ENCODE measurements around the gene ENOX1. TPM values are rescaled to one million over a fixed set of nuclear protein-coding genes. Genes with fewer than 3 reads are reported as not detected.

ENOX1 gene
- total RNA-seq, 1 experiment from 2014 or later, result 0.35 TPM

DNA sequence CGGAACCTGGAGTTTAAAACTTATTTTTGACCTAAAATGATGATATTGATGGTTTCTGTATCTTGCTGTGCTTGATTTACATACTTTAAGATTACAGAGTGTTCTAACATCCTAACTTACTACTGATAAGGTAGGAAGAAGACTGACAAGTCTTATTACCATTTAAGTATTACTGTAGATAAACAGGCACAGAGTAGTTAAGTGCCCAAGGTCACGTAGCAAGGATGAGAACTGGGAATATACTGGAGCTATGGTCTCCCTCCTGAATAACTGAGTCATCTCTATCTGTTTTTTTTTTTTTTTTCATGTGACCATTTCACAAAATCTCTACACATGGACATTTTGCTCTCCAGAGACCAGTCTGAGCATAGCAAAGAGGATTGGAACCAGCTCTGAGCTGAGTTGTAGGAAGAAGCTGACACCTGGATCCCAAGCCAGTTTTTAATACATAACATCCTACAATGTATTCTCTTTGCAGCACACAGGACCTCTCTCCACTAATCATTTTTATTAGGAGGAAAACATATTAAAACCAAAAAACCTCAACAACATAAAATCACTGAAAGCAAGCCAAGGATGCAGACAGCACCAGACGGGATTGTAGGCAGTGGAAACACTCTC is 589.9 kb downstream of the ENOX1 start:
- POLR2A ChIA-PET (ENCODE audit: unreplicated experiment), result no interaction called here
- BruUV-seq (replicated peaks), result no TSS peak

DNA sequence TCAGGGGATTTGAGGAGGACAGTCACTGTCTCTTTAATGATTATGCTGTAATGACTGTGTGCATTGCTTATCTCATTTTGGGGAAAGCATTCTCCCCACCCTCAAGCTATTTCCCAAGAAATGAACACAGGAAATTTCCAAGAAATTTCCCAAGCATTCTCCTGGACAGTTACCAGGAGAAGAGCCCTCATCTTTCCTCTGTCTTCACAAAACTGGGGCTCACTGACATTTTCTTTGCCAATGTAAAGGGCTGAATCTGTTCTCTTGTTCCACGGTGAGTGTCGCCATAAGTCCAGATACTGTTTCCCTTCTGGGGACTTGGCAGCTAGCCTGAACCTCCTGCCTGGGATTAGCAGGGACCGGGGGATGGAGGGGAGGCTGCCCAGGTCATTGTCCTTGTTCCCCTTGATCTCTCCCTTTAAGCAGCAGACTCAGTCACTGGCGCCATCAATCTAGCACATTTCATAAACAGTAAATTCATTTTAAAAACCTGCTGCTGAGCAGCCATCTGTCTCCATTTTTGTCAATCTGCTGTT is 590.6 kb downstream of the ENOX1 start:
- BruUV-seq (replicated peaks), result no TSS peak
- Histone ChIP-seq H3K9me2 (ENCODE audit: insufficient read depth) (no peaks in the 10 kb centered on the region), H3K79me2 (ENCODE audit: low read depth) (no peaks in the 10 kb centered on the region), H3K27ac (no peak overlapping the region), H4K20me1 (ENCODE audit: insufficient read depth) (no peaks in the 10 kb centered on the region), H2AFZ (no peak overlapping the region), H3K9me3 (ENCODE audit: insufficient read depth, low read depth) (no peaks in the 10 kb centered on the region), H3K4me1 (replicated peaks; ENCODE audit: insufficient read depth) (no peaks in the 10 kb centered on the region), H3K36me3 (ENCODE audit: low read depth) (no peaks in the 10 kb centered on the region), H3K4me2 (no peak overlapping the region), H3K4me3 (no peak overlapping the region), H3F3A (ENCODE audit: insufficient read depth, low read depth) (no peaks in the 10 kb centered on the region), H3K27me3 (ENCODE audit: insufficient read depth, low read depth) (no peaks in the 10 kb centered on the region)
- TF ChIP-seq, protein P1, sequence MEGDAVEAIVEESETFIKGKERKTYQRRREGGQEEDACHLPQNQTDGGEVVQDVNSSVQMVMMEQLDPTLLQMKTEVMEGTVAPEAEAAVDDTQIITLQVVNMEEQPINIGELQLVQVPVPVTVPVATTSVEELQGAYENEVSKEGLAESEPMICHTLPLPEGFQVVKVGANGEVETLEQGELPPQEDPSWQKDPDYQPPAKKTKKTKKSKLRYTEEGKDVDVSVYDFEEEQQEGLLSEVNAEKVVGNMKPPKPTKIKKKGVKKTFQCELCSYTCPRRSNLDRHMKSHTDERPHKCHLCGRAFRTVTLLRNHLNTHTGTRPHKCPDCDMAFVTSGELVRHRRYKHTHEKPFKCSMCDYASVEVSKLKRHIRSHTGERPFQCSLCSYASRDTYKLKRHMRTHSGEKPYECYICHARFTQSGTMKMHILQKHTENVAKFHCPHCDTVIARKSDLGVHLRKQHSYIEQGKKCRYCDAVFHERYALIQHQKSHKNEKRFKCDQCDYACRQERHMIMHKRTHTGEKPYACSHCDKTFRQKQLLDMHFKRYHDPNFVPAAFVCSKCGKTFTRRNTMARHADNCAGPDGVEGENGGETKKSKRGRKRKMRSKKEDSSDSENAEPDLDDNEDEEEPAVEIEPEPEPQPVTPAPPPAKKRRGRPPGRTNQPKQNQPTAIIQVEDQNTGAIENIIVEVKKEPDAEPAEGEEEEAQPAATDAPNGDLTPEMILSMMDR (conservative IDR thresholded peaks at IDR 0.05), result no peak
- TF ChIP-seq EZH2 (IDR thresholded peaks at IDR 0.05; ENCODE audit: low read depth), result no peak
- intact Hi-C loops (cut with micrococcal nuclease; ENCODE audit: unreplicated experiment), result no loop called here
- DNase-seq, result no peak
- CTCF ChIA-PET, result no interaction called here
- POLR2A ChIA-PET (ENCODE audit: unreplicated experiment), result no interaction called here

More for the DNA sequence above, 589.9 kb downstream of the ENOX1 start:
- DNase-seq, result no peak
- Histone ChIP-seq H2AFZ (no peak overlapping the region), H3K4me1 (replicated peaks; ENCODE audit: insufficient read depth) (no peaks in the 10 kb centered on the region), H3K9me3 (ENCODE audit: insufficient read depth, low read depth) (no peaks in the 10 kb centered on the region), H4K20me1 (ENCODE audit: insufficient read depth) (no peaks in the 10 kb centered on the region), H3K27me3 (ENCODE audit: insufficient read depth, low read depth) (no peaks in the 10 kb centered on the region), H3K36me3 (ENCODE audit: low read depth) (no peaks in the 10 kb centered on the region), H3K9me2 (ENCODE audit: insufficient read depth) (no peaks in the 10 kb centered on the region), H3F3A (ENCODE audit: insufficient read depth, low read depth) (no peaks in the 10 kb centered on the region), H3K4me3 (no peak overlapping the region), H3K79me2 (ENCODE audit: low read depth) (no peaks in the 10 kb centered on the region), H3K27ac (no peak overlapping the region), H3K4me2 (no peak overlapping the region)
- CTCF ChIA-PET, result no interaction called here
- intact Hi-C loops (cut with micrococcal nuclease; ENCODE audit: unreplicated experiment), result no loop called here
- no peak for TF ChIP-seq EZH2 (IDR thresholded peaks at IDR 0.05; ENCODE audit: low read depth)
- TF ChIP-seq, protein P1 (conservative IDR thresholded peaks at IDR 0.05), result no peak

GRCh38 chr13:43195551-43195950 is 591.2 kb downstream of the ENOX1 start:
- intact Hi-C loops (cut with micrococcal nuclease; ENCODE audit: unreplicated experiment), result no loop called here
- Histone ChIP-seq H3K27me3 (ENCODE audit: insufficient read depth, low read depth) (no peaks in the 10 kb centered on the region), H3K79me2 (ENCODE audit: low read depth) (no peaks in the 10 kb centered on the region), H3K9me2 (ENCODE audit: insufficient read depth) (no peaks in the 10 kb centered on the region), H3F3A (ENCODE audit: insufficient read depth, low read depth) (no peaks in the 10 kb centered on the region), H4K20me1 (ENCODE audit: insufficient read depth) (no peaks in the 10 kb centered on the region), H3K4me3 (no peak overlapping the region), H3K4me2 (no peak overlapping the region), H3K36me3 (ENCODE audit: low read depth) (no peaks in the 10 kb centered on the region), H2AFZ (no peak overlapping the region), H3K9me3 (ENCODE audit: insufficient read depth, low read depth) (no peaks in the 10 kb centered on the region), H3K4me1 (replicated peaks; ENCODE audit: insufficient read depth) (no peaks in the 10 kb centered on the region), H3K27ac (no peak overlapping the region)
- no peak for TF ChIP-seq EZH2 (IDR thresholded peaks at IDR 0.05; ENCODE audit: low read depth)
- TF ChIP-seq, protein P1 (conservative IDR thresholded peaks at IDR 0.05), result no peak; the same call in 1 of the 2 replicates
- CTCF ChIA-PET, result no interaction called here
- no peak for DNase-seq
- POLR2A ChIA-PET (ENCODE audit: unreplicated experiment), result no interaction called here
- no TSS peak for BruUV-seq (replicated peaks)
